Nephron progenitor cell (in vitro differentiated cells): Measurements from ENCODE around the gene RBM8A.
A peak's percentile ranks its signal among the peaks of the same experiment; 100 is the strongest.

ENCODE experiments used
- DNase-seq: peaks from one replicate; pipeline ENCODE4 v3.0.0; 2021
- H3K27ac Mint-ChIP-seq: 2 replicates; pipeline ENCODE4 v1.8.0; 2021; ENCODE audit warnings: mild to moderate bottlenecking, moderate library complexity, mixed read lengths
- H3K27me3 Mint-ChIP-seq: 2 replicates; pipeline ENCODE4 v1.8.0; 2021; ENCODE audit warnings: mild to moderate bottlenecking, low read depth, mixed read lengths; ENCODE audit not compliant: poor library complexity
- H3K36me3 Mint-ChIP-seq: 2 replicates; pipeline ENCODE4 v1.8.0; 2021; ENCODE audit warnings: low read depth, mixed read lengths
- H3K4me1 Mint-ChIP-seq: 2 replicates; pipeline ENCODE4 v1.8.0; 2021; ENCODE audit warnings: mixed read lengths
- H3K4me3 Mint-ChIP-seq: 2 replicates; pipeline ENCODE4 v1.8.0; 2021; ENCODE audit warnings: mild to moderate bottlenecking, moderate library complexity, mixed read lengths
- H3K9me3 Mint-ChIP-seq: 2 replicates; pipeline ENCODE4 v1.8.0; 2021; ENCODE audit warnings: mild to moderate bottlenecking, moderate library complexity, mixed read lengths
- TF ChIP-seq, protein P1 (sequence below): fragments of 200-600 bp; sonication (generic); IDR thresholded peaks from 2 replicates; pipeline ENCODE4 v1.5.0; 2021; ENCODE audit warnings: antibody characterized with exemption

RBM8A gene

GRCh38 chr1:145877923-145878486 is 49.3 kb downstream of the RBM8A start:
- Mint-ChIP-seq H3K9me3 (no peaks in the 10 kb centered on the region), H3K36me3 (no peaks in the 10 kb centered on the region), H3K4me3 (no peak overlapping the region), H3K4me1 (peaks cover 23% of the 10 kb centered on the region), H3K27ac (no peak overlapping the region), H3K27me3 (peaks cover 33% of the 10 kb centered on the region)
- TF ChIP-seq, protein P1, sequence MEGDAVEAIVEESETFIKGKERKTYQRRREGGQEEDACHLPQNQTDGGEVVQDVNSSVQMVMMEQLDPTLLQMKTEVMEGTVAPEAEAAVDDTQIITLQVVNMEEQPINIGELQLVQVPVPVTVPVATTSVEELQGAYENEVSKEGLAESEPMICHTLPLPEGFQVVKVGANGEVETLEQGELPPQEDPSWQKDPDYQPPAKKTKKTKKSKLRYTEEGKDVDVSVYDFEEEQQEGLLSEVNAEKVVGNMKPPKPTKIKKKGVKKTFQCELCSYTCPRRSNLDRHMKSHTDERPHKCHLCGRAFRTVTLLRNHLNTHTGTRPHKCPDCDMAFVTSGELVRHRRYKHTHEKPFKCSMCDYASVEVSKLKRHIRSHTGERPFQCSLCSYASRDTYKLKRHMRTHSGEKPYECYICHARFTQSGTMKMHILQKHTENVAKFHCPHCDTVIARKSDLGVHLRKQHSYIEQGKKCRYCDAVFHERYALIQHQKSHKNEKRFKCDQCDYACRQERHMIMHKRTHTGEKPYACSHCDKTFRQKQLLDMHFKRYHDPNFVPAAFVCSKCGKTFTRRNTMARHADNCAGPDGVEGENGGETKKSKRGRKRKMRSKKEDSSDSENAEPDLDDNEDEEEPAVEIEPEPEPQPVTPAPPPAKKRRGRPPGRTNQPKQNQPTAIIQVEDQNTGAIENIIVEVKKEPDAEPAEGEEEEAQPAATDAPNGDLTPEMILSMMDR = no peak
- DNase-seq = no peak

DNA sequence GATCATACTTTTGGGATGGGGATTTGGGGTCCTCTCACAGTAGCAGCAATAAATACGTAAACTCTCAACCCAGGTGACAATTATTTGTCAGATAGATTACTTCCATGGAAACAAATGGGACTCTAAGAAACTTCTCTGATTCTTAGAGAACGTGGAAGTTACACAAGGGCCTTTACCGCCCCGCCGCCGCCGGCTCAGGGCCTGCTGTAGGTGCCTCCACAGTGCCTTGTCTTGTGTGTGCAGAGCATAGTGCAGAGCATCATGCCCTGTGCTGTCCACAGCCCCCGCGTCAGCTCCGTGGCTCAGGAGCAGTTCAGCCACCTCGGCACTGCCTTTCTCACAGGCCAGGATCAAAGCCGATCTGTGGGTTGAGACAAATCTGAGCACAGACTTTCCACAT is 52.6 kb downstream of the RBM8A start:
- Mint-ChIP-seq H3K9me3 (no peaks in the 10 kb centered on the region), H3K36me3 (no peaks in the 10 kb centered on the region), H3K4me1 (peaks cover 39% of the 10 kb centered on the region), H3K27ac (no peak overlapping the region), H3K4me3 (no peak overlapping the region), H3K27me3 (peaks cover 49% of the 10 kb centered on the region)
- TF ChIP-seq, protein P1 = no peak
- no peak for DNase-seq

DNA sequence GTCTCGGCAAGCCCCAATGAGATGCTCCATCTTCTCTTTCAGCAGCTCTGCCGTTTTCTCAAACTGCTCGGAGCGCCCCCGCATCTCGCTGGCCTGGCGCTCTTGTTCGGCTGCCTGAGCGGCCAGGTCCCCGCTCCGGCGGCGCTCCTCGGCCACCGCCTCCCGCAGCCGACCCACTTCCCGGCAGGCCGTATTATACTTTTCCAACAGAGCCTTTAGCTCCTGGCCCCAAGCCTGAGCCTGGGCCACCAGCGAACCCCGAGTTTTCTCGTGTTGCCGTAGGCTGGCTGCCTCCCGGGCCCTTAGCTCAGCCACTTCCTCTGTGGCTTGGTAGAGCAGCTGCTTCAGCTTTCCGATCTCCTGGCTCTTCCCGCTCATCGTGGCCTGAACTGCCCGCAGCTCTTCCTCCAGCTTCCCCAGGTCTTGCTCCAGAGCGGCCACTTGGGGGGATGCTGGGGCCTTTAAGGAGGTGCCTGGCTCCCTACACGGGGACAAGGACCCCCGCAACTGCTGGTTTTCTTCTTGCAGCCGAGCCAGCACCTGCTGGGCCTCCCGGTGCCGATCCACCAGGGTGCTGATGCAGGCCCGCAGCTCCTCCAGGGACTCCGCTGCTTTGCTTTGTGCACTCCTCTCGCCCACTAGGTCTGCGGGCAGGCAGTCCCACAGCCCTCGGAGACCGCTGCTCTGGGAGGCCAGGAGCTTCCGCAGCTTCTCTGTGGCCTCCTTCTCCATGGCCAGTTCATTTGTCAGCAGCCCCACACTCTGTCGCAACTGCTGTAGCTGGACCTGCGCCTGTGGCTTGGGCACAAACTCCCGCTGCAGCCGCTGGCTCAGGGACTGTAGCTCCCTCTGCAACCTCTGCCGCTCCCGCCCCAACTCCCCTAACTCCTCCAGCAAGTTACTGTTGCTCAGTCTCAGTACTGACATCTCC is 55.0 kb downstream of the RBM8A start:
- DNase-seq = peak; percentile 51
- Mint-ChIP-seq H3K9me3 (no peaks in the 10 kb centered on the region), H3K4me3 (peak overlapping the region; percentile 87), H3K4me1 (peaks cover 23% of the 10 kb centered on the region), H3K27me3 (peaks cover 52% of the 10 kb centered on the region), H3K36me3 (no peaks in the 10 kb centered on the region), H3K27ac (peak overlapping the region; percentile 54)
- TF ChIP-seq, protein P1 = no peak
